Liver (tissue), 9 donors: ENCODE data around the gene CUX1. TPM values are rescaled to one million over a fixed set of nuclear protein-coding genes. Genes with fewer than 3 reads are reported as not detected.

Source experiments
- DNase-seq: peaks from one replicate; pipeline ENCODE4 v3.0.0-alpha.2; 2017; ENCODE audit warnings: low spot score
- H3K27ac ChIP-seq, 2 donors: one replicate each; pipeline ENCODE4 v1.7.0; 2013; ENCODE audit warnings: inconsistent platforms in 2 of 2, low read length in 2 of 2, control low read depth in 1 of 2, low read depth in 1 of 2, mild to moderate bottlenecking in 1 of 2
- H3K27me3 ChIP-seq, 4 donors: one replicate each; pipeline versions ENCODE4 v1.6.1 to v1.7.0; 2013; ENCODE audit warnings: low read length in 3 of 4, inconsistent platforms in 1 of 4, mild to moderate bottlenecking in 1 of 4, moderate library complexity in 1 of 4; ENCODE audit not compliant: control insufficient read depth in 4 of 4, insufficient read depth in 4 of 4
- H3K36me3 ChIP-seq, 4 donors: one replicate each; pipeline versions ENCODE4 v1.6.1 to v1.7.0; 2013; ENCODE audit warnings: low read length in 3 of 4, mild to moderate bottlenecking in 3 of 4, low read depth in 1 of 4, moderate library complexity in 1 of 4; ENCODE audit not compliant: control insufficient read depth in 4 of 4, insufficient read depth in 3 of 4
- H3K4me1 ChIP-seq, 4 donors: one replicate each; pipeline versions ENCODE4 v1.6.1 to v1.7.0; 2013; ENCODE audit warnings: low read length in 3 of 4, mild to moderate bottlenecking in 3 of 4, moderate library complexity in 1 of 4; ENCODE audit not compliant: control insufficient read depth in 4 of 4, insufficient read depth in 4 of 4
- H3K4me3 ChIP-seq, 3 donors: one replicate each; pipeline versions ENCODE4 v1.6.1 to v1.7.0; 2013; ENCODE audit warnings: low read length in 3 of 3, control low read depth in 1 of 3, low read depth in 1 of 3, mild to moderate bottlenecking in 1 of 3
- H3K9ac ChIP-seq, 2 donors: one replicate each; pipeline ENCODE4 v1.7.0; 2013; ENCODE audit warnings: low read length in 2 of 2, mild to moderate bottlenecking in 2 of 2, moderate library complexity in 2 of 2, control low read depth in 1 of 2, low read depth in 1 of 2
- H3K9me3 ChIP-seq, 4 donors: one replicate each; pipeline versions ENCODE4 v1.6.1 to v1.7.0; 2013; ENCODE audit warnings: low read length in 3 of 4; ENCODE audit not compliant: control insufficient read depth in 4 of 4
- EGR1 ChIP-seq, 2 donors: IDR thresholded peaks; 2 replicates each; pipeline ENCODE4 v1.6.1; 2016 to 2018; ENCODE audit warnings: antibody characterized with exemption in 2 of 2, low read depth in 2 of 2
- FOXA1 ChIP-seq: IDR thresholded peaks from 2 replicates; pipeline ENCODE4 v1.6.1; 2016; ENCODE audit warnings: antibody characterized with exemption
- GABPA ChIP-seq, 2 donors: IDR thresholded peaks in 1 of 2; conservative IDR thresholded peaks in 1 of 2; 2 replicates each; pipeline ENCODE4 v1.6.1; 2016; ENCODE audit warnings: antibody characterized with exemption in 2 of 2, mild to moderate bottlenecking in 1 of 2, moderate library complexity in 1 of 2
- HNF4G ChIP-seq: IDR thresholded peaks from 2 replicates; pipeline ENCODE4 v1.6.1; 2016; ENCODE audit warnings: antibody characterized with exemption
- JUND ChIP-seq, 2 donors: IDR thresholded peaks; 2 replicates each; pipeline ENCODE4 v1.6.1; 2016; ENCODE audit warnings: antibody characterized with exemption in 2 of 2
- NR2F2 ChIP-seq: IDR thresholded peaks from 2 replicates; pipeline ENCODE4 v1.6.1; 2016; ENCODE audit warnings: antibody characterized with exemption
- RXRA ChIP-seq, 2 donors: IDR thresholded peaks; 2 replicates each; pipeline ENCODE4 v1.6.1; 2017 to 2018; ENCODE audit warnings: antibody characterized with exemption in 2 of 2, mild to moderate bottlenecking in 1 of 2
- SP1 ChIP-seq: IDR thresholded peaks from 2 replicates; pipeline ENCODE4 v1.6.1; 2018; ENCODE audit warnings: antibody characterized with exemption, mild to moderate bottlenecking
- TAF1 ChIP-seq: conservative IDR thresholded peaks from 2 replicates; pipeline ENCODE4 v1.6.1; 2016; ENCODE audit warnings: antibody characterized with exemption, mild to moderate bottlenecking
- YY1 ChIP-seq: IDR thresholded peaks from 2 replicates; pipeline ENCODE4 v1.6.1; 2016; ENCODE audit warnings: antibody characterized with exemption, mild to moderate bottlenecking
- ZBTB33 ChIP-seq: IDR thresholded peaks from 2 replicates; pipeline ENCODE4 v1.6.1; 2016; ENCODE audit warnings: antibody characterized with exemption
- WGBS: extraction: QIAGEN DNeasy Blood & Tissue Kit; methylation state at CpG from one replicate; pipeline ENCODE4 v1.1.7; 2013; 5-methylcytosine and 5-hydroxymethylcytosine counted together
- polyA plus RNA-seq, 2 donors: library from polyadenylated mRNA; stranded (reverse) in 1 of 2; unstranded in 1 of 2; fragments of 200-250 nt in 1 of 2; fragments of >200 nt in 1 of 2; fragmentation: Nextera tagmentation in 1 of 2; extraction: Ambion mirVana in 1 of 2; gene quantifications; one replicate each; pipeline versions ENCODE4 v1.2.1 to v1.2.3, GENCODE V29; 2013 to 2015
- total RNA-seq, 2 donors: library from RNA; depleted of rRNA; stranded (reverse); fragments of >200 nt; gene quantifications; one replicate each; pipeline ENCODE4 v1.2.3, GENCODE V29; 2014
- TF ChIP-seq, protein P1 (sequence below): IDR thresholded peaks from 2 replicates; pipeline ENCODE4 v1.6.1; 2016; ENCODE audit warnings: antibody characterized with exemption
- TF ChIP-seq, protein P2 (sequence below): IDR thresholded peaks from 2 replicates; pipeline ENCODE4 v1.6.1; 2016; ENCODE audit warnings: antibody characterized with exemption
- TF ChIP-seq, protein P3 (sequence below): IDR thresholded peaks from 2 replicates; pipeline ENCODE4 v1.6.1; 2016; ENCODE audit warnings: antibody characterized with exemption, mild to moderate bottlenecking
- TF ChIP-seq, protein P4 (sequence below): fragments of 150-350 bp; IDR thresholded peaks from 2 replicates; pipeline ENCODE4 v1.5.1; 2017; ENCODE audit warnings: improper control_type of control experiment, low read depth, low read length; ENCODE audit not compliant: missing input control
- donor health status: healthy.
- donor health status: healthy.
- donor health status: healthy.
- donor health status: healthy.
- donor health status: healthy.

Gene CUX1
- total and polyA plus RNA-seq, 4 donors: 18.6 to 40.6 (median 21.4) TPM

- WGBS: 94% methylated on average over 14 of the region's 14 CpGs
- Histone ChIP-seq H3K4me3 (no peak overlapping the region), H3K36me3 (no peaks in the 10 kb centered on the region), H3K27me3 (no peaks in the 10 kb centered on the region), H3K27ac (no peak overlapping the region), H3K4me1 (no peaks in the 10 kb centered on the region), H3K9ac (no peak overlapping the region), H3K9me3 (no peaks in the 10 kb centered on the region)
- no peak for DNase-seq
- TF ChIP-seq, protein P1, sequence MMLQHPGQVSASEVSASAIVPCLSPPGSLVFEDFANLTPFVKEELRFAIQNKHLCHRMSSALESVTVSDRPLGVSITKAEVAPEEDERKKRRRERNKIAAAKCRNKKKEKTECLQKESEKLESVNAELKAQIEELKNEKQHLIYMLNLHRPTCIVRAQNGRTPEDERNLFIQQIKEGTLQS: no peak
- TF ChIP-seq, protein P2, sequence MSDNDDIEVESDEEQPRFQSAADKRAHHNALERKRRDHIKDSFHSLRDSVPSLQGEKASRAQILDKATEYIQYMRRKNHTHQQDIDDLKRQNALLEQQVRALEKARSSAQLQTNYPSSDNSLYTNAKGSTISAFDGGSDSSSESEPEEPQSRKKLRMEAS: no peak
- TF ChIP-seq RXRA (IDR thresholded peaks at IDR 0.05) (no peak), YY1 (no peak), SP1 (no peak), NR2F2 (no peak), JUND (IDR thresholded peaks at IDR 0.05) (no peak), HNF4G (no peak)
- TF ChIP-seq, protein P3, sequence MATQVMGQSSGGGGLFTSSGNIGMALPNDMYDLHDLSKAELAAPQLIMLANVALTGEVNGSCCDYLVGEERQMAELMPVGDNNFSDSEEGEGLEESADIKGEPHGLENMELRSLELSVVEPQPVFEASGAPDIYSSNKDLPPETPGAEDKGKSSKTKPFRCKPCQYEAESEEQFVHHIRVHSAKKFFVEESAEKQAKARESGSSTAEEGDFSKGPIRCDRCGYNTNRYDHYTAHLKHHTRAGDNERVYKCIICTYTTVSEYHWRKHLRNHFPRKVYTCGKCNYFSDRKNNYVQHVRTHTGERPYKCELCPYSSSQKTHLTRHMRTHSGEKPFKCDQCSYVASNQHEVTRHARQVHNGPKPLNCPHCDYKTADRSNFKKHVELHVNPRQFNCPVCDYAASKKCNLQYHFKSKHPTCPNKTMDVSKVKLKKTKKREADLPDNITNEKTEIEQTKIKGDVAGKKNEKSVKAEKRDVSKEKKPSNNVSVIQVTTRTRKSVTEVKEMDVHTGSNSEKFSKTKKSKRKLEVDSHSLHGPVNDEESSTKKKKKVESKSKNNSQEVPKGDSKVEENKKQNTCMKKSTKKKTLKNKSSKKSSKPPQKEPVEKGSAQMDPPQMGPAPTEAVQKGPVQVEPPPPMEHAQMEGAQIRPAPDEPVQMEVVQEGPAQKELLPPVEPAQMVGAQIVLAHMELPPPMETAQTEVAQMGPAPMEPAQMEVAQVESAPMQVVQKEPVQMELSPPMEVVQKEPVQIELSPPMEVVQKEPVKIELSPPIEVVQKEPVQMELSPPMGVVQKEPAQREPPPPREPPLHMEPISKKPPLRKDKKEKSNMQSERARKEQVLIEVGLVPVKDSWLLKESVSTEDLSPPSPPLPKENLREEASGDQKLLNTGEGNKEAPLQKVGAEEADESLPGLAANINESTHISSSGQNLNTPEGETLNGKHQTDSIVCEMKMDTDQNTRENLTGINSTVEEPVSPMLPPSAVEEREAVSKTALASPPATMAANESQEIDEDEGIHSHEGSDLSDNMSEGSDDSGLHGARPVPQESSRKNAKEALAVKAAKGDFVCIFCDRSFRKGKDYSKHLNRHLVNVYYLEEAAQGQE: no peak
These were observed 502.8 kb downstream of the CUX1 start for GRCh38 chr7:102320181-102320580.

DNA sequence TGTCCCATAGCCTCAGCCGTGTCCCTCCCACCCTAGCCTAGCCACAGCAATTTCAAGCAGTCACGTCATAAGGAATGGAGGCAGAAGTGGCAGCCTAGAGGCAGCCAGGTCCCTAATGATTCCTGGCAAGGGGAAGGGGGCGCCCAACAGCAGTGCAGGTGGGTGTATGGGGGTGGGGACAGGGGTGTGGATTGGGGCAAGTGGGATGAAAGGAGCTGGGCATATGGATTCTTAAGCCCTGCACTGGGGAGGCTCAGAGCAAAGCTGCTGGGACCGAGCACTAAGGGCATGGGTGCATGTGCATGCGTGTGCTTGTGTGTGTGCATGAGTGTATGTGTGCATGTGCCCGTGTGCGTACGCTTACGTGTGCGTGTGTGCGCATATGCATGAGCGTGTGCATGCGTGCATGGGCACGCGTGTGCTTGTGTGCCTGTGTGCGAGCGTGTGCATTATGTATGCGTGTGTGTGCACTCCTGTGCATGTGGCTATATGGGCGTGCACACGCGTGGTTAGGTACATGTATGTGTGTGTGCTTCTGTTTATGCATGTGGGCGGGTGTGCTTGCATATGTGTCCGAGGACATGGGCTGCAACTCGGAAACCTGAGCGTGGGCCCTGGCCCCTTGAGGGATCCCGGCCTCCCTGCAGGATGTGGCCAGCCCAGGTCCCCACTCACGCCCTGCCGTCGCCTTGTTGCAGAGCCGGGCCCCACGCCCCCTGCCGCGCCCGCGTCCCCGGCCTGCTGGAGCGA is 503.4 kb downstream of the CUX1 start:
- TF ChIP-seq YY1 (no peak), EGR1 (IDR thresholded peaks at IDR 0.05; ENCODE audit: low read depth in 2 of 2) (no peak), GABPA (IDR thresholded peaks at IDR 0.05 in 1 of 2, conservative IDR thresholded peaks at IDR 0.05 in 1 of 2) (no peak), RXRA (IDR thresholded peaks at IDR 0.05) (no peak), JUND (IDR thresholded peaks at IDR 0.05) (no peak), SP1 (no peak), FOXA1 (no peak), TAF1 (no peak), ZBTB33 (no peak)
- TF ChIP-seq, protein P4, sequence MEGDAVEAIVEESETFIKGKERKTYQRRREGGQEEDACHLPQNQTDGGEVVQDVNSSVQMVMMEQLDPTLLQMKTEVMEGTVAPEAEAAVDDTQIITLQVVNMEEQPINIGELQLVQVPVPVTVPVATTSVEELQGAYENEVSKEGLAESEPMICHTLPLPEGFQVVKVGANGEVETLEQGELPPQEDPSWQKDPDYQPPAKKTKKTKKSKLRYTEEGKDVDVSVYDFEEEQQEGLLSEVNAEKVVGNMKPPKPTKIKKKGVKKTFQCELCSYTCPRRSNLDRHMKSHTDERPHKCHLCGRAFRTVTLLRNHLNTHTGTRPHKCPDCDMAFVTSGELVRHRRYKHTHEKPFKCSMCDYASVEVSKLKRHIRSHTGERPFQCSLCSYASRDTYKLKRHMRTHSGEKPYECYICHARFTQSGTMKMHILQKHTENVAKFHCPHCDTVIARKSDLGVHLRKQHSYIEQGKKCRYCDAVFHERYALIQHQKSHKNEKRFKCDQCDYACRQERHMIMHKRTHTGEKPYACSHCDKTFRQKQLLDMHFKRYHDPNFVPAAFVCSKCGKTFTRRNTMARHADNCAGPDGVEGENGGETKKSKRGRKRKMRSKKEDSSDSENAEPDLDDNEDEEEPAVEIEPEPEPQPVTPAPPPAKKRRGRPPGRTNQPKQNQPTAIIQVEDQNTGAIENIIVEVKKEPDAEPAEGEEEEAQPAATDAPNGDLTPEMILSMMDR: no peak
- TF ChIP-seq, protein P3: no peak
- TF ChIP-seq, protein P1: no peak
- Histone ChIP-seq H3K27ac (no peak overlapping the region), H3K4me3 (no peak overlapping the region), H3K4me1 (no peaks in the 10 kb centered on the region), H3K9me3 (no peaks in the 10 kb centered on the region), H3K36me3 (no peaks in the 10 kb centered on the region), H3K9ac (no peak overlapping the region), H3K27me3 (no peaks in the 10 kb centered on the region)
- WGBS: 76% methylated on average over 37 of the region's 37 CpGs
- no peak for DNase-seq
